Endothelial cell (in vitro differentiated cells): Measurements from ENCODE around the gene TSHZ2. TPM values are rescaled to one million over a fixed set of nuclear protein-coding genes. Genes with fewer than 3 reads are reported as not detected.

Source experiments
- DNase-seq: peaks from one replicate; pipeline ENCODE4 v3.0.0; 2021; ENCODE audit warnings: low spot score
- H3K27ac Mint-ChIP-seq: one replicate; pipeline ENCODE4 v1.8.0; 2021; ENCODE audit warnings: mixed read lengths, inconsistent platforms; ENCODE audit not compliant: unreplicated experiment
- H3K27me3 Mint-ChIP-seq: one replicate; pipeline ENCODE4 v1.8.0; 2021; ENCODE audit warnings: mild to moderate bottlenecking, moderate library complexity, mixed read lengths, inconsistent platforms; ENCODE audit not compliant: unreplicated experiment
- H3K36me3 Mint-ChIP-seq: one replicate; pipeline ENCODE4 v1.8.0; 2021; ENCODE audit warnings: mild to moderate bottlenecking, low read depth, mixed read lengths, inconsistent platforms; ENCODE audit not compliant: unreplicated experiment
- H3K4me1 Mint-ChIP-seq: one replicate; pipeline ENCODE4 v1.8.0; 2021; ENCODE audit warnings: mild to moderate bottlenecking, mixed read lengths, inconsistent platforms; ENCODE audit not compliant: unreplicated experiment
- H3K4me3 Mint-ChIP-seq: one replicate; pipeline ENCODE4 v1.8.0; 2021; ENCODE audit warnings: mild to moderate bottlenecking, mixed read lengths, inconsistent platforms; ENCODE audit not compliant: unreplicated experiment
- H3K9me3 Mint-ChIP-seq: one replicate; pipeline ENCODE4 v1.8.0; 2021; ENCODE audit warnings: mixed read lengths, inconsistent platforms; ENCODE audit not compliant: unreplicated experiment
- CTCF ChIP-seq: fragments of 200-600 bp; sonication (generic); IDR thresholded peaks from one replicate; pipeline ENCODE4 v1.5.0; 2021; ENCODE audit warnings: antibody characterized with exemption; ENCODE audit not compliant: unreplicated experiment
- total RNA-seq: library from RNA; stranded (reverse); fragmentation: NEBNext Ultra II Directional; extraction: Animal tissue kit (Norgen Biotek cat#: 25700); gene quantifications from one replicate; pipeline ENCODE4 v1.2.1, GENCODE V29; 2021; ENCODE audit not compliant: unreplicated experiment

The TSHZ2 gene
- total RNA-seq, 1 donor from 2014 or later = 2.3 TPM

GRCh38 chr20:53489528-53489927 is 517.4 kb downstream of the TSHZ2 start:
- Mint-ChIP-seq H3K9me3 (no peaks in the 10 kb centered on the region), H3K27me3 (no peaks in the 10 kb centered on the region), H3K4me3 (no peak overlapping the region), H3K27ac (no peak overlapping the region), H3K36me3 (no peaks in the 10 kb centered on the region), H3K4me1 (no peaks in the 10 kb centered on the region)
- no peak for TF ChIP-seq CTCF
- DNase-seq = no peak

DNA sequence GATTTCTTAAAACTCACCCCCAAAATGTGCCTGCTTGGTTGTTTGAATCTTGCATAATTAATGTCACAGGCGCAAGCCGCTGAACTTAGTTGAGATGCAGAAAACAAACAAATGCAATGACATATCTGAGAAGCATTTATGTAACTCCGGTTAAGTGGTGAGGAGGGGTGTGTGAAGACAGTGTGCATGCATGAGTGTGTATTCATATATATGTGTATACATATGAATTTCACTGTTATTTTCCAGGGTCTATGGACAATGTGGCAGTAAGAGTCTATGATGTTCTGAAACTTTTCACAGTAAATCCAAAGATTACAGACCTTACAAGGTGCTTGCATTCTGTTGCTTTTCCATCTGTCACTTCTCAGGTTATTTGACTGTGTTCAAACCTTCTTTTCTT is 518.5 kb downstream of the TSHZ2 start:
- no peak overlapping the region for H3K4me3 Mint-ChIP-seq
- no peaks in the 10 kb centered on the region for H3K27me3 Mint-ChIP-seq
- H3K4me1 Mint-ChIP-seq = no peaks in the 10 kb centered on the region
- H3K9me3 Mint-ChIP-seq = no peaks in the 10 kb centered on the region
- no peaks in the 10 kb centered on the region for H3K36me3 Mint-ChIP-seq
- no peak for TF ChIP-seq CTCF
- H3K27ac Mint-ChIP-seq = no peak overlapping the region
- DNase-seq = no peak

GRCh38 chr20:53491462-53491861 is 519.3 kb downstream of the TSHZ2 start:
- no peak overlapping the region for H3K27ac Mint-ChIP-seq

GRCh38 chr20:53492212-53492611 is 520.1 kb downstream of the TSHZ2 start:
- Mint-ChIP-seq H3K9me3 (peaks cover 6% of the 10 kb centered on the region), H3K4me3 (no peak overlapping the region), H3K4me1 (no peaks in the 10 kb centered on the region), H3K27ac (no peak overlapping the region), H3K27me3 (no peaks in the 10 kb centered on the region), H3K36me3 (no peaks in the 10 kb centered on the region)
- no peak for TF ChIP-seq CTCF
- DNase-seq = no peak

More at GRCh38 chr20:53491462-53491861, 519.3 kb downstream of the TSHZ2 start:
- Mint-ChIP-seq H3K4me1 (no peaks in the 10 kb centered on the region), H3K4me3 (no peak overlapping the region), H3K9me3 (no peaks in the 10 kb centered on the region), H3K27me3 (no peaks in the 10 kb centered on the region), H3K36me3 (no peaks in the 10 kb centered on the region)
- no peak for DNase-seq
- TF ChIP-seq CTCF = no peak

DNA sequence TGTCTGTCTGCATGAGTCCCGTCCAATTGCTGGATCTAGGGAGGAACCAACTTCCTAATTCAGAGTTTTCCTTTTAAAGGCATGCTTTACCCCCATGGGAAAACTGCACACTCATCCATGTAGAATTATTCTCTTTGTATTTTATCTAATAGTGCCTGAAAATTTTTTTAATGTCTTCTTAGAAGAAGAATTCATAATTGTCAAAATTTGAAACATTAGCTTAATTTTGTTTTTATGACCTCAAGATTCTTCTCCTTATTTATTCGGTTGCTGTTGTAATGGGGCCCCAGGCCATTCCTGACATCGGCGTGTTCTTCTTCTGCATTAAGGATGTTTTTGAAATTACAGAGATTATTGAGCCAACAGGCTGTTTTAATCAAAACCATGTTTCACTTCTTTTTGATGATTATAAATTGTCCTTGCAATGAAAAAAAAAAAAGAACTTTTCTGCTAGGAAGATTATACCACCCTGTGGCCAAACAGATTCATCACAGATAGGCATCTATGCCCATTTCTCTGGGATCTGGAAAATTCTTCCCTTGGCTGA is 521.2 kb downstream of the TSHZ2 start:
- peaks cover 6% of the 10 kb centered on the region for H3K9me3 Mint-ChIP-seq
- no peak overlapping the region for H3K27ac Mint-ChIP-seq
- H3K27me3 Mint-ChIP-seq = peaks cover 4% of the 10 kb centered on the region
- TF ChIP-seq CTCF = no peak
- no peaks in the 10 kb centered on the region for H3K4me1 Mint-ChIP-seq
- no peak for DNase-seq
- no peak overlapping the region for H3K4me3 Mint-ChIP-seq
- no peaks in the 10 kb centered on the region for H3K36me3 Mint-ChIP-seq
